Caco-2 (cell line): ENCODE data around the gene NSUN3. TPM values are rescaled to one million over a fixed set of nuclear protein-coding genes. Genes with fewer than 3 reads are reported as not detected.

ENCODE experiments used
- BruUV-seq: library from RNA; stranded (reverse); fragments of 400-500 nt; replicated peaks from 2 replicates; lab custom pipeline; 2021; lab: Mats Ljungman, UMichigan
- CTCF ChIA-PET: fragments of 300-600 bp; sonication (Branson Sonifier 250); formaldehyde crosslinking; loops from one replicate; lab custom pipeline; 2022; ENCODE audit warnings: antibody characterized with exemption; lab: Charles Lee
- POLR2A ChIA-PET: fragments of 300-600 bp; sonication (Branson Sonifier 250); formaldehyde crosslinking; loops from one replicate; lab custom pipeline; 2022; ENCODE audit warnings: antibody characterized with exemption; lab: Charles Lee
- DNase-seq, 2 experiments: peaks; one replicate each; pipeline versions ENCODE4 v3.0.0 to v3.0.0-alpha.2; 2020 to 2022
- H3K27me3 ChIP-seq: replicated peaks from 2 replicates; pipeline ENCODE4 v1.6.0; 2011; ENCODE audit warnings: low read length; ENCODE audit not compliant: control insufficient read depth, insufficient read depth
- H3K36me3 ChIP-seq: 2 replicates; pipeline ENCODE4 v1.5.1; 2011; ENCODE audit warnings: low read length; ENCODE audit not compliant: control insufficient read depth, insufficient read depth
- H3K4me1 ChIP-seq: fragments of 250-450 bp; sonication (Bioruptor Pico); 2 replicates; pipeline ENCODE4 v1.5.1; 2020; ENCODE audit warnings: mild to moderate bottlenecking
- H3K4me3 ChIP-seq: 2 replicates; pipeline ENCODE4 v1.5.1; 2011; ENCODE audit warnings: low read depth, mild to moderate bottlenecking, control low read depth, low read length
- H3K9me3 ChIP-seq: fragments of 250-450 bp; sonication (Bioruptor Pico); 2 replicates; pipeline ENCODE4 v1.5.1; 2020; ENCODE audit warnings: mild to moderate bottlenecking, moderate library complexity
- H3K27ac Mint-ChIP-seq: one replicate; pipeline ENCODE4 v1.8.0; 2022; ENCODE audit warnings: mixed read lengths; ENCODE audit not compliant: unreplicated experiment
- H3K27me3 Mint-ChIP-seq: one replicate; pipeline ENCODE4 v1.8.0; 2022; ENCODE audit warnings: mixed read lengths; ENCODE audit not compliant: insufficient read depth, unreplicated experiment
- H3K36me3 Mint-ChIP-seq: one replicate; pipeline ENCODE4 v1.8.0; 2022; ENCODE audit warnings: mild to moderate bottlenecking, mixed read lengths; ENCODE audit not compliant: insufficient read depth, unreplicated experiment
- H3K4me1 Mint-ChIP-seq: one replicate; pipeline ENCODE4 v1.8.0; 2022; ENCODE audit warnings: low read depth, mixed read lengths; ENCODE audit not compliant: unreplicated experiment
- H3K4me3 Mint-ChIP-seq: one replicate; pipeline ENCODE4 v1.8.0; 2022; ENCODE audit warnings: mild to moderate bottlenecking, moderate library complexity, mixed read lengths; ENCODE audit not compliant: unreplicated experiment
- H3K9me3 Mint-ChIP-seq: one replicate; pipeline ENCODE4 v1.8.0; 2022; ENCODE audit warnings: mixed read lengths; ENCODE audit not compliant: unreplicated experiment
- intact Hi-C: fragments of 100-400 bp; cut with micrococcal nuclease; formaldehyde crosslinking; loops from one replicate; pipeline ENCODE4 v1.10.0; 2022; ENCODE audit not compliant: unreplicated experiment
- total RNA-seq: library from RNA; stranded (reverse); gene quantifications from 2 replicates; pipeline ENCODE4 v1.2.3, GENCODE V29; 2022
- TF ChIP-seq, protein P1 (sequence below), 2 experiments: fragments of 200-600 bp in 1 of 2; IDR thresholded peaks; 1 replicate in 1 of 2; 2 replicates in 1 of 2; pipeline versions ENCODE4 v1.5.1 to v1.8.0; 2011 to 2022; ENCODE audit warnings: antibody characterized with exemption in 1 of 2, control low read depth in 1 of 2, inconsistent platforms in 1 of 2, low read depth in 1 of 2, low read length in 1 of 2, mild to moderate bottlenecking in 1 of 2, moderate library complexity in 1 of 2; ENCODE audit not compliant: insufficient read depth in 1 of 2, severe bottlenecking in 1 of 2, unreplicated experiment in 1 of 2

The NSUN3 gene
- total RNA-seq, 1 experiment from 2014 or later = 7.1 TPM

DNA sequence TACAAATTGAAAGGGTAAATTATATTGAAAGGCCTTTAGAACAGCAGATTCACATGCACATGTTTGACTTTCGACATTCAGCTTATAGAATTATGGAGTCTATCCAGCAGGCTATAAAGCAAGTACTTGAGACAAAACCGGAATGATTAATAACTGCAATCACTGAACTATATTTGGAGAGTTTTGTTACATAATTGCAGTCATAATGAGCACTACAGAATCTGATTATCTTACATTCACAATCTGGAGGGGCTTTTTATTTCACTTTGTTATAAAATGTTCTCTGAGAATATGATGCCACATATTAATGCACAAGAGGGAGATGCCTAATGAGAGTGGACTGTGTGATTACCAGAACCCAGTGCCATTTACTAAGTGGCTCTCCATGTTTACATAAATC is 64.3 kb downstream of the NSUN3 start:
- H3K27me3 ChIP-seq = no peaks in the 10 kb centered on the region
- Mint-ChIP-seq H3K4me1 (no peaks in the 10 kb centered on the region), H3K4me3 (no peak overlapping the region), H3K27me3 (no peaks in the 10 kb centered on the region), H3K9me3 (no peaks in the 10 kb centered on the region), H3K27ac (no peak overlapping the region), H3K36me3 (no peaks in the 10 kb centered on the region)
- no peaks in the 10 kb centered on the region for H3K9me3 ChIP-seq
- ChIA-PET CTCF (no interaction called here), POLR2A (no interaction called here)
- TF ChIP-seq, protein P1, sequence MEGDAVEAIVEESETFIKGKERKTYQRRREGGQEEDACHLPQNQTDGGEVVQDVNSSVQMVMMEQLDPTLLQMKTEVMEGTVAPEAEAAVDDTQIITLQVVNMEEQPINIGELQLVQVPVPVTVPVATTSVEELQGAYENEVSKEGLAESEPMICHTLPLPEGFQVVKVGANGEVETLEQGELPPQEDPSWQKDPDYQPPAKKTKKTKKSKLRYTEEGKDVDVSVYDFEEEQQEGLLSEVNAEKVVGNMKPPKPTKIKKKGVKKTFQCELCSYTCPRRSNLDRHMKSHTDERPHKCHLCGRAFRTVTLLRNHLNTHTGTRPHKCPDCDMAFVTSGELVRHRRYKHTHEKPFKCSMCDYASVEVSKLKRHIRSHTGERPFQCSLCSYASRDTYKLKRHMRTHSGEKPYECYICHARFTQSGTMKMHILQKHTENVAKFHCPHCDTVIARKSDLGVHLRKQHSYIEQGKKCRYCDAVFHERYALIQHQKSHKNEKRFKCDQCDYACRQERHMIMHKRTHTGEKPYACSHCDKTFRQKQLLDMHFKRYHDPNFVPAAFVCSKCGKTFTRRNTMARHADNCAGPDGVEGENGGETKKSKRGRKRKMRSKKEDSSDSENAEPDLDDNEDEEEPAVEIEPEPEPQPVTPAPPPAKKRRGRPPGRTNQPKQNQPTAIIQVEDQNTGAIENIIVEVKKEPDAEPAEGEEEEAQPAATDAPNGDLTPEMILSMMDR (IDR thresholded peaks at IDR 0.05; ENCODE audit: insufficient read depth in 1 of 2, low read depth in 1 of 2, low read length in 1 of 2, severe bottlenecking in 1 of 2, unreplicated experiment in 1 of 2) = no peak
- no peaks in the 10 kb centered on the region for H3K4me1 ChIP-seq
- no peak for DNase-seq
- no TSS peak for BruUV-seq
- no peak overlapping the region for H3K4me3 ChIP-seq
- intact Hi-C loops = no loop called here
- no peaks in the 10 kb centered on the region for H3K36me3 ChIP-seq

DNA sequence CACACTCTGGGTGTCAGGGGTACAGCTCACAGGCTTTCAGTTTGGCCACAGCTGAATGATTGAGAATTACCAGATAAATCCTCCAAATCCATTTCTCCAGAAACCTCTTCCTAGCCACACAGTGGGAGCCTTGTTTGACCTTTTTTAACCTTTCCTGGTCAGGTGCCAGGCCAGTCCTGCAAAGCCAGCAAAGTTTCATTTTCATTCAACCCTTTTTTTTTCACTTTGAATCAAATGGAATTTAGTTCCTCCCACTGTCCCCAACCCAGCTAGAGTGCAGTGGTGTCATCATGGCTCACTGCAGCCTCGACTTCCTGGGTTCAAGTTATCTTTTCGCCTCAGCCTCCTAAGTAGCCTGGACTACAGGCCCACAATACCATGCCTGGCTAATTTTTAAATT is 67.8 kb downstream of the NSUN3 start:
- Mint-ChIP-seq H3K4me3 (no peak overlapping the region), H3K27me3 (no peaks in the 10 kb centered on the region), H3K27ac (no peak overlapping the region), H3K36me3 (no peaks in the 10 kb centered on the region), H3K9me3 (no peaks in the 10 kb centered on the region), H3K4me1 (no peaks in the 10 kb centered on the region)
- no TSS peak for BruUV-seq
- TF ChIP-seq, protein P1 (IDR thresholded peaks at IDR 0.05; ENCODE audit: insufficient read depth in 1 of 2, low read depth in 1 of 2, low read length in 1 of 2, severe bottlenecking in 1 of 2, unreplicated experiment in 1 of 2) = no peak
- Histone ChIP-seq H3K4me1 (no peaks in the 10 kb centered on the region), H3K4me3 (no peak overlapping the region), H3K9me3 (no peaks in the 10 kb centered on the region), H3K36me3 (no peaks in the 10 kb centered on the region), H3K27me3 (no peaks in the 10 kb centered on the region)
- POLR2A ChIA-PET = no interaction called here
- intact Hi-C loops = no loop called here
- DNase-seq = no peak
- CTCF ChIA-PET = no interaction called here

DNA sequence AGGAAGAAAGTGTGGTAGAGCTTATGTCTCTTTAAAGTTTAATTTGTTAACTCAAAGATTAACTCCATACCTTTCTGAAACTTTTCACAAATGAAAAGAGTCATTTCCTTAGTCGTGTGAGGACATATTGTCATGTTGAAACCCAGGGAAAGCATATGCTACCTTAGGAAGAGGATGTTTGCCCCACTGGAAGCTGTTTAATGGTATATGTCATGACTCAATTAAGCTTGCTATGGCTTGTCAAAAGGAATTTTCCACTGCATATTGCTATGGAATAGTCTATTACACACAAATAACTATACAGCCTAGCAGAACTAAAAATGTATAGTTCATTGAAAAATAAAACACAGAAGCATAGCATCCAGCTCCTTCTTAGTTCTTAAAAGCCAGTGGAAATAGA is 69.9 kb downstream of the NSUN3 start:
- ChIA-PET POLR2A (no interaction called here), CTCF (no interaction called here)
- Mint-ChIP-seq H3K4me1 (no peaks in the 10 kb centered on the region), H3K27ac (no peak overlapping the region), H3K9me3 (no peaks in the 10 kb centered on the region), H3K27me3 (no peaks in the 10 kb centered on the region), H3K36me3 (no peaks in the 10 kb centered on the region), H3K4me3 (no peak overlapping the region)
- H3K27me3 ChIP-seq = no peaks in the 10 kb centered on the region
- DNase-seq = no peak
- BruUV-seq = no TSS peak
- no peaks in the 10 kb centered on the region for H3K36me3 ChIP-seq
- H3K4me3 ChIP-seq = no peak overlapping the region
- H3K9me3 ChIP-seq = no peaks in the 10 kb centered on the region
- no peaks in the 10 kb centered on the region for H3K4me1 ChIP-seq
- intact Hi-C loops = no loop called here
- TF ChIP-seq, protein P1 (IDR thresholded peaks at IDR 0.05; ENCODE audit: insufficient read depth in 1 of 2, low read depth in 1 of 2, low read length in 1 of 2, severe bottlenecking in 1 of 2, unreplicated experiment in 1 of 2) = no peak
